ENCODE measurements around the gene NR1H4.

NR1H4 gene

DNA sequence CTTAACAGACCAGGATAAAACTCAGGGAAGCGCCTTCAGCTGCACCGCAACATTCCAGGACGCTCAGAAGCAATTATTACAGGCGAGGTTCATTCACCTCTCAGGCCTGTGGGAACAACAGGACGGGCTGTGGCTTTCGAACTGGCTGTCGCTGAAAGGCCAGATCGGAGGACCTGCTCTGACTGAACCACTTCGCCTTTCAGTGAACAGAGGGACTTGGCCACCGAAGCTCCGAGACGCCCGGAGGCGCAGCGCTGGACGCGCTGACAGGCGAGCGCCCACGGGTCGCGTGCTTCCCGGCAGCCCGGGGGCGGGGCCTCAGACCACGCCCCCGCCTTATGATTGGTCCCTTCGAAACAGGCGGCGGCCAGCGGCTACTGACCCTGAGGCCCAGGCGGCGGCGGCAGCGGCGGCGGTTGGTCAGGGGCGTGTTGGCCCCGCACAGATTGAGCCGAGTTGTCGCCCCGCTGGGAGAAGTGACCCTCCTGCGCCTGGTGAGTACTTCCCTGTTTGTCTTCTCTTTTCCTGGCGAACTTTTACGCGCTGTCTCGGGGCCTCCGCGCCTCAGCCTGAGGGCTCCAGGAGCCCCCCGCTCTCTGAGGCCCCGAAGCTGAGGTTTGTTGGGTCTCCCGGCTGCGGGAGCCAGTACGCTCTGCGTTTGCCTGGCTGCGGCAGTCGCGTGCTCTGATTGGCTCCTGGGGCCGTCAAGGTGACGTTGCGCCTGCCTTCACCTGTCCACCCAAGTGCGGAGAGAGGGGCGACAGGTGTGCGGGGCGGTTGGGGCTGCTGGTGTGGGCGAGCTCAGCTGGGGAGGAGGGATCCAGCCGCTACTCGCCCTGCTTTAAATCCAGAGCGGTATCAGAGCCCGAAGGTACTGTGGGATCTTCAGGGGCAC, 99.9 kb downstream of the NR1H4 start, which contains the start of gene GAS2L3 (continued):
- peak; percentile 4; the same call in 1 of the 2 replicates for TF ChIP-seq ZNF596 (tag by site-specific recombination; IDR thresholded peaks at IDR 0.05)
- no peak for TF ChIP-seq ZNF473 (tag by site-specific recombination; IDR thresholded peaks at IDR 0.05)
- TF ChIP-seq ZNF660 (tag by site-specific recombination; IDR thresholded peaks at IDR 0.05), result 0 out of 2 replicates have a peak, but pooled peaks have one; percentile 63
- TF ChIP-seq, protein P1, sequence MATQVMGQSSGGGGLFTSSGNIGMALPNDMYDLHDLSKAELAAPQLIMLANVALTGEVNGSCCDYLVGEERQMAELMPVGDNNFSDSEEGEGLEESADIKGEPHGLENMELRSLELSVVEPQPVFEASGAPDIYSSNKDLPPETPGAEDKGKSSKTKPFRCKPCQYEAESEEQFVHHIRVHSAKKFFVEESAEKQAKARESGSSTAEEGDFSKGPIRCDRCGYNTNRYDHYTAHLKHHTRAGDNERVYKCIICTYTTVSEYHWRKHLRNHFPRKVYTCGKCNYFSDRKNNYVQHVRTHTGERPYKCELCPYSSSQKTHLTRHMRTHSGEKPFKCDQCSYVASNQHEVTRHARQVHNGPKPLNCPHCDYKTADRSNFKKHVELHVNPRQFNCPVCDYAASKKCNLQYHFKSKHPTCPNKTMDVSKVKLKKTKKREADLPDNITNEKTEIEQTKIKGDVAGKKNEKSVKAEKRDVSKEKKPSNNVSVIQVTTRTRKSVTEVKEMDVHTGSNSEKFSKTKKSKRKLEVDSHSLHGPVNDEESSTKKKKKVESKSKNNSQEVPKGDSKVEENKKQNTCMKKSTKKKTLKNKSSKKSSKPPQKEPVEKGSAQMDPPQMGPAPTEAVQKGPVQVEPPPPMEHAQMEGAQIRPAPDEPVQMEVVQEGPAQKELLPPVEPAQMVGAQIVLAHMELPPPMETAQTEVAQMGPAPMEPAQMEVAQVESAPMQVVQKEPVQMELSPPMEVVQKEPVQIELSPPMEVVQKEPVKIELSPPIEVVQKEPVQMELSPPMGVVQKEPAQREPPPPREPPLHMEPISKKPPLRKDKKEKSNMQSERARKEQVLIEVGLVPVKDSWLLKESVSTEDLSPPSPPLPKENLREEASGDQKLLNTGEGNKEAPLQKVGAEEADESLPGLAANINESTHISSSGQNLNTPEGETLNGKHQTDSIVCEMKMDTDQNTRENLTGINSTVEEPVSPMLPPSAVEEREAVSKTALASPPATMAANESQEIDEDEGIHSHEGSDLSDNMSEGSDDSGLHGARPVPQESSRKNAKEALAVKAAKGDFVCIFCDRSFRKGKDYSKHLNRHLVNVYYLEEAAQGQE (tag by site-specific recombination; IDR thresholded peaks at IDR 0.05), result no peak
- TF ChIP-seq ZNF426 (tag by site-specific recombination; IDR thresholded peaks at IDR 0.05), result no peak
- TF ChIP-seq, protein P2, sequence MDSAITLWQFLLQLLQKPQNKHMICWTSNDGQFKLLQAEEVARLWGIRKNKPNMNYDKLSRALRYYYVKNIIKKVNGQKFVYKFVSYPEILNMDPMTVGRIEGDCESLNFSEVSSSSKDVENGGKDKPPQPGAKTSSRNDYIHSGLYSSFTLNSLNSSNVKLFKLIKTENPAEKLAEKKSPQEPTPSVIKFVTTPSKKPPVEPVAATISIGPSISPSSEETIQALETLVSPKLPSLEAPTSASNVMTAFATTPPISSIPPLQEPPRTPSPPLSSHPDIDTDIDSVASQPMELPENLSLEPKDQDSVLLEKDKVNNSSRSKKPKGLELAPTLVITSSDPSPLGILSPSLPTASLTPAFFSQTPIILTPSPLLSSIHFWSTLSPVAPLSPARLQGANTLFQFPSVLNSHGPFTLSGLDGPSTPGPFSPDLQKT (IDR thresholded peaks at IDR 0.05; ENCODE audit: borderline replicate concordance, low read depth, low read length), result no peak
- TF ChIP-seq, protein P3, sequence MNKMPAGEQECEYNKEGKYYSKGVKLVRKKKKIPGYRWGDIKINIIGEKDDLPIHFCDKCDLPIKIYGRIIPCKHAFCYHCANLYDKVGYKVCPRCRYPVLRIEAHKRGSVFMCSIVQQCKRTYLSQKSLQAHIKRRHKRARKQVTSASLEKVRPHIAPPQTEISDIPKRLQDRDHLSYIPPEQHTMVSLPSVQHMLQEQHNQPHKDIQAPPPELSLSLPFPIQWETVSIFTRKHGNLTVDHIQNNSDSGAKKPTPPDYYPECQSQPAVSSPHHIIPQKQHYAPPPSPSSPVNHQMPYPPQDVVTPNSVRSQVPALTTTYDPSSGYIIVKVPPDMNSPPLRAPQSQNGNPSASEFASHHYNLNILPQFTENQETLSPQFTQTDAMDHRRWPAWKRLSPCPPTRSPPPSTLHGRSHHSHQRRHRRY (tag by site-specific recombination; IDR thresholded peaks at IDR 0.05), result no peak
- TF ChIP-seq ZNF658 (tag by site-specific recombination; IDR thresholded peaks at IDR 0.05), result no peak
- no peak for TF ChIP-seq ZNF555 (tag by site-specific recombination; conservative IDR thresholded peaks at IDR 0.05)
- TF ChIP-seq OSR2 (tag by site-specific recombination; IDR thresholded peaks at IDR 0.05), result peak; percentile 73
- TF ChIP-seq ZBTB48 (tag by site-specific recombination; IDR thresholded peaks at IDR 0.05), result 0 out of 2 replicates have a peak, but pooled peaks have one; percentile 3
- no peak for TF ChIP-seq ZNF544 (tag by site-specific recombination; IDR thresholded peaks at IDR 0.05)
- TF ChIP-seq TRIM28 (IDR thresholded peaks at IDR 0.05; ENCODE audit: borderline replicate concordance, low read length), result no peak
- TF ChIP-seq, protein P4, sequence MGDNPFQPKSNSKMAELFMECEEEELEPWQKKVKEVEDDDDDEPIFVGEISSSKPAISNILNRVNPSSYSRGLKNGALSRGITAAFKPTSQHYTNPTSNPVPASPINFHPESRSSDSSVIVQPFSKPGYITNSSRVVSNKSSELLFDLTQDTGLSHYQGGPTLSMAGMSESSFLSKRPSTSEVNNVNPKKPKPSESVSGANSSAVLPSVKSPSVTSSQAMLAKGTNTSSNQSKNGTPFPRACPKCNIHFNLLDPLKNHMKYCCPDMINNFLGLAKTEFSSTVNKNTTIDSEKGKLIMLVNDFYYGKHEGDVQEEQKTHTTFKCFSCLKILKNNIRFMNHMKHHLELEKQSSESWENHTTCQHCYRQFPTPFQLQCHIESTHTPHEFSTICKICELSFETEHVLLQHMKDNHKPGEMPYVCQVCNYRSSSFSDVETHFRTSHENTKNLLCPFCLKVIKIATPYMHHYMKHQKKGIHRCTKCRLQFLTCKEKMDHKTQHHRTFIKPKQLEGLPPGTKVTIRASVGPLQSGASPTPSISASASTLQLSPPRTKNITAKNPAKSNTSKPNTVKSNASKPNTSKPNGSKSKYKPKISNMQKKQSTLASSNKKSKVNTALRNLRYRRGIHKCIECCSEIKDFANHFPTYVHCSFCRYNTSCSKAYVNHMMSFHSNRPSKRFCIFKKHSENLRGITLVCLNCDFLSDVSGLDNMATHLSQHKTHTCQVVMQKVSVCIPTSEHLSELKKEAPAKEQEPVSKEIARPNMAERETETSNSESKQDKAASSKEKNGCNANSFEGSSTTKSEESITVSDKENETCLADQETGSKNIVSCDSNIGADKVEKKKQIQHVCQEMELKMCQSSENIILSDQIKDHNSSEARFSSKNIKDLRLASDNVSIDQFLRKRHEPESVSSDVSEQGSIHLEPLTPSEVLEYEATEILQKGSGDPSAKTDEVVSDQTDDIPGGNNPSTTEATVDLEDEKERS (tag by site-specific recombination; IDR thresholded peaks at IDR 0.05), result no peak
- no peak for TF ChIP-seq ZIC2 (tag by site-specific recombination; IDR thresholded peaks at IDR 0.05)
- TF ChIP-seq ZFP69B (tag by site-specific recombination; IDR thresholded peaks at IDR 0.05), result no peak
- peak; percentile 74 for TF ChIP-seq BCL11A (tag by site-specific recombination; IDR thresholded peaks at IDR 0.05; ENCODE audit: low read depth)
- TF ChIP-seq ZNF571 (tag by site-specific recombination; IDR thresholded peaks at IDR 0.05), result no peak
- peak; percentile 96 for TF ChIP-seq ZNF335 (tag by site-specific recombination; conservative IDR thresholded peaks at IDR 0.05)
- TF ChIP-seq ZNF558 (tag by site-specific recombination; IDR thresholded peaks at IDR 0.05), result no peak
- no peak for TF ChIP-seq FEZF1 (tag by site-specific recombination; IDR thresholded peaks at IDR 0.05)
- no peak; the same call in 1 of the 2 replicates for TF ChIP-seq BCL11B (tag by site-specific recombination; IDR thresholded peaks at IDR 0.05; ENCODE audit: low read depth)
- TF ChIP-seq, protein P5, sequence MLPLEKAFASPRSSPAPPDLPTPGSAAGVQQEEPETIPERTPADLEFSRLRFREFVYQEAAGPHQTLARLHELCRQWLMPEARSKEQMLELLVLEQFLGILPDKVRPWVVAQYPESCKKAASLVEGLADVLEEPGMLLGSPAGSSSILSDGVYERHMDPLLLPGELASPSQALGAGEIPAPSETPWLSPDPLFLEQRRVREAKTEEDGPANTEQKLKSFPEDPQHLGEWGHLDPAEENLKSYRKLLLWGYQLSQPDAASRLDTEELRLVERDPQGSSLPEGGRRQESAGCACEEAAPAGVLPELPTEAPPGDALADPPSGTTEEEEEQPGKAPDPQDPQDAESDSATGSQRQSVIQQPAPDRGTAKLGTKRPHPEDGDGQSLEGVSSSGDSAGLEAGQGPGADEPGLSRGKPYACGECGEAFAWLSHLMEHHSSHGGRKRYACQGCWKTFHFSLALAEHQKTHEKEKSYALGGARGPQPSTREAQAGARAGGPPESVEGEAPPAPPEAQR (tag by site-specific recombination; IDR thresholded peaks at IDR 0.05), result no peak
- TF ChIP-seq ZNF174 (tag by site-specific recombination; IDR thresholded peaks at IDR 0.05), result no peak
- TF ChIP-seq ZNF48 (tag by site-specific recombination; IDR thresholded peaks at IDR 0.05), result no peak
- no peak for TF ChIP-seq ZNF830 (tag by site-specific recombination; IDR thresholded peaks at IDR 0.05; ENCODE audit: low read depth)
- TF ChIP-seq GFI1B (tag by site-specific recombination; IDR thresholded peaks at IDR 0.05), result peak; percentile 76

Data from HEK293 (cell line).